ENCODE measurements around the gene COL24A1. TPM values are rescaled to one million over a fixed set of nuclear protein-coding genes. Genes with fewer than 3 reads are reported as not detected.

The COL24A1 gene
- total and polyA plus RNA-seq, 3 donors from 2014 or later: 0.75 to 2.4 (median 1.8) TPM

DNA sequence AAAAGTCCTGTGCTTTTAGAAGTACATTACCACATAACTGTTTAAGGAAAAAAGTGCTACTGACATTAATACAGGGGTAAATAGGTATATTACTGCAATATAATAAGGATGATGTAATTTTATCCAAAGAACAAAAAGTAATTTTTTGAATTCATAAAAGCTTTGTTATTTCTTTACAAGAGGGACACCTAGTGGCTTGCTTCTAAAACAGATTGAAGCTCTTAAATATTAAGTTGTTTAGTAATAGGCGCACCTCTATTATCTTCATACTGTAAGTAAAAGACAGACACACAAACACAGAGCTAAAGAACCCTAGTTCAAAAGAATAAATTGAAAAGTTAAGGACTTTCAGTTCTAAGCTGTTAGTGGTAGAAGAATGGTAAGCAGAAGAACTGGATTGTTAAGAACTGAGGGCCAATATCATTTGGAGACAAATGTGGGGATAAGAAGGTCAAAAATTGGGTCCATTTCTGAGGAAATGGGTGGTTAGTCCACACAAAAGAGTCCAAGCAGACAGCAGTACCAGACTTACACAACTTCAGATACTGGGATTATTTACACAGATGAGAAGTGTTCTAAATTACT, 463.8 kb downstream of the COL24A1 start:
- intact Hi-C loops (cut with DNase I; ENCODE audit: low total_unique reads): no loop called here
- no peaks in the 10 kb centered on the region for H3K9me3 ChIP-seq
- whole genome bisulfite sequencing, 2 donors: 45 to 63% methylated on average over 1 of the region's 1 CpG
- no peak overlapping the region for H3K4me3 ChIP-seq
- H3K27me3 ChIP-seq: no peaks in the 10 kb centered on the region
- H3K36me3 ChIP-seq (ENCODE audit: low read depth, missing control alignments): no peaks in the 10 kb centered on the region
- DNase-seq: no peak
- peak in 1 of 3 experiments; percentile 34 for TF ChIP-seq CTCF (IDR thresholded peaks at IDR 0.05)
- no peak for TF ChIP-seq POLR2A (IDR thresholded peaks at IDR 0.05)
- no peak overlapping the region for H3K27ac ChIP-seq
- H3K4me1 ChIP-seq: no peaks in the 10 kb centered on the region

- intact Hi-C loops (cut with DNase I; ENCODE audit: low total_unique reads): no loop called here
- no peak for DNase-seq
- WGBS, 2 donors: 90 to 94% methylated on average over 4 of the region's 4 CpGs
- no peak overlapping the region for H3K27ac ChIP-seq
- no peaks in the 10 kb centered on the region for H3K4me1 ChIP-seq
- H3K27me3 ChIP-seq: no peaks in the 10 kb centered on the region
- TF ChIP-seq CTCF (IDR thresholded peaks at IDR 0.05): no peak
- no peak for TF ChIP-seq POLR2A (IDR thresholded peaks at IDR 0.05)
- no peak overlapping the region for H3K4me3 ChIP-seq
- no peaks in the 10 kb centered on the region for H3K36me3 ChIP-seq (ENCODE audit: low read depth, missing control alignments)
- no peaks in the 10 kb centered on the region for H3K9me3 ChIP-seq
Observed at GRCh38 chr1:85689775-85690404, 466.7 kb downstream of the COL24A1 start.

DNA sequence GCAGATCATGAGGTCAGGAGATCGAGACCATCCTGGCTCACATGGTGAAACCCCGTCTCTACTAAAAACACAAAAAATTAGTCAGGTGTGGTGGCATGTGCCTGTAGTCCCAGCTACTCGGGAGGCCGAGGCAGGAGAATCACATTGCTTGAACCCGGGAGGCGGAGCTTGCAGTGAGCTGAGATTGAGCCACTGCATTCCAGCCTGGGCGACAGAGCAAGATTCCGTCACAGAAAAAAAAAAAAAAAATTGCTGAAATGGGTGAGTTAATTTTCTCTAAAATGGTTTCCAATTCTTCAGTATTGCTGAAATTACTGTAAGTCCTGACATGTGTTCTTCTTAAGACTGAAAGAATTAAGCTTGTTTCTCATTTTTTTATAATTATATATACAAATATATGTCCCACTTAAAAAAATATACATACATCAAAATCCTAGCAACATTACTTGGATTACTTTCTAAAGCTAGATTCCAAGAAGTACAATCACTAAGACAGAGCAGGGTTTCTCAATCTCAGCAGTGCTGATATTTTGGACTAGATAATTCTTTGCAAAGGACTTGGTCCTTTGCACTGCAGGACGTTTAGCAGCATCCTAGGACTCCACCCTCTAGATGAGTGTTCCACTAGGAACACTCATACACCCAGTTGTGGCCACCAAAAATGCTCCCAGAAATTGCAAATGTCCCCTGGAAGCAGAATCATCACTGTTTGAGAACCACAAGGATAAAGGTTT, 473.1 kb downstream of the COL24A1 start:
- WGBS, 2 donors: 92 to 95% methylated on average over 9 of the region's 9 CpGs
- no peak overlapping the region for H3K4me3 ChIP-seq
- H3K4me1 ChIP-seq: no peaks in the 10 kb centered on the region
- H3K36me3 ChIP-seq (ENCODE audit: low read depth, missing control alignments): no peaks in the 10 kb centered on the region
- no peak for DNase-seq
- no peaks in the 10 kb centered on the region for H3K27me3 ChIP-seq
- no peak overlapping the region for H3K27ac ChIP-seq
- intact Hi-C loops (cut with DNase I; ENCODE audit: low total_unique reads): no loop called here
- H3K9me3 ChIP-seq: no peaks in the 10 kb centered on the region
- no peak for TF ChIP-seq POLR2A (IDR thresholded peaks at IDR 0.05)
- TF ChIP-seq CTCF (IDR thresholded peaks at IDR 0.05): no peak

DNA sequence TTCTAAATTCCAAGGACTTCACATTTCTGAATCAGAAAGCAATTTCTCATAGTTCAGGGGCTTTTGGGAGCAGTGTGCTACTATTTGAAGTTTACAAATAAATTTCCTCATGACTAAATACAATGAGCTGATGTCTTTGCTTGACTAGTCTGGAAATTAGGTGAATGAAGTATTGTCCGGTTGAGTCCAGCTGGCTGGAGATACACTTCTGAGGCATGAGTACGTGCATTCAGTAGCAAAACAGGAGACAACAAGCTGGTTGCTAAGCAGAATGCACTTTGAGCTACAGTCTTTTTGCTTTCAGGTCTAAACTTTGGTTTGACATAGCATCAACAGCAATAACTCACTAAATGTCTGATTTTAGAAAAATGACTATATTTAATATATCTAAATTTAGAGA, 475.5 kb downstream of the COL24A1 start:
- no peaks in the 10 kb centered on the region for H3K4me1 ChIP-seq
- H3K27me3 ChIP-seq: no peaks in the 10 kb centered on the region
- no peak for TF ChIP-seq POLR2A (IDR thresholded peaks at IDR 0.05)
- TF ChIP-seq CTCF (IDR thresholded peaks at IDR 0.05): no peak
- no peak overlapping the region for H3K27ac ChIP-seq
- no peaks in the 10 kb centered on the region for H3K9me3 ChIP-seq
- H3K36me3 ChIP-seq (ENCODE audit: low read depth, missing control alignments): no peaks in the 10 kb centered on the region
- H3K4me3 ChIP-seq: no peak overlapping the region
- intact Hi-C loops (cut with DNase I; ENCODE audit: low total_unique reads): no loop called here
- DNase-seq: no peak
- WGBS, 2 donors: 54 to 56% methylated on average over 2 of the region's 2 CpGs

Small RNA genes lying within 50 kb of the gene (small RNA-seq; reads per million reads assigned to genes)
- 0 to 0.09 reads per million in 2 donors for gene RNA5SP51

Other genes starting within 250 kb of the COL24A1 start
- gene ODF2L, start 239.6 kb upstream of the COL24A1 start, total RNA-seq: 10 to 100 TPM; 25.5 to 48.6 TPM
- gene ODF2L, start 239.6 kb upstream of the COL24A1 start, polyA plus RNA-seq (ENCODE audit: insufficient read depth, low read depth, low replicate concordance): 11.6 TPM